ENCODE measurements around the gene FBP1. TPM values are rescaled to one million over a fixed set of nuclear protein-coding genes. Genes with fewer than 3 reads are reported as not detected.

Gene FBP1
- total RNA-seq, 1 donor from 2014 or later = 13.6 TPM

DNA sequence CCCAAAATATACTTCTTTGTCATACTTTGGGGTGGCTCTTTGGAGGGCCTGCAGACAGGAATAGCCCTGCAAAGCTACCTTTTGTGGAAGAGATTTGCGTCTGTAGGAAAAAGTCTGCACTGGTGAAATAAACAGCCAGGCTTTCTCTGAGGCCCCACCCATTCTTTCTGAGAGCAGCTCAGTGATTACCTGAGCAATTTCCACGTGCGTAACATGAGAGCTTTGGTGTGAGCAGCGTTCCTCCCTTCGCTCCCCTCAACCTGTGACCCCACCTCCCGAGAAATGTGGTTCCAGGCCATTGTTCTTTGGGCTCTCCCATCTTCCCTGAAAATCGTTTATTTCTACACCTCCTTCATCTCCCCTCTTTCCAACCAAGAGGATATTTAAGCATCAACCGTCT, 23.8 kb upstream of the FBP1 start:
- intact Hi-C loops (cut with DNase I) = no loop called here
- ATAC-seq (no peak), DNase-seq (ENCODE audit: low spot score) (no peak)

GRCh38 chr9:94657021-94657725, 17.9 kb upstream of the FBP1 start:
- ATAC-seq = no peak
- no peak for DNase-seq (ENCODE audit: low spot score)
- intact Hi-C loops (cut with DNase I) = no loop called here

- intact Hi-C loops (cut with DNase I) = no loop called here
- DNase-seq (ENCODE audit: low spot score) = no peak
- peak; percentile 67 for ATAC-seq
Observed at GRCh38 chr9:94656200-94656599, 16.9 kb upstream of the FBP1 start.

DNA sequence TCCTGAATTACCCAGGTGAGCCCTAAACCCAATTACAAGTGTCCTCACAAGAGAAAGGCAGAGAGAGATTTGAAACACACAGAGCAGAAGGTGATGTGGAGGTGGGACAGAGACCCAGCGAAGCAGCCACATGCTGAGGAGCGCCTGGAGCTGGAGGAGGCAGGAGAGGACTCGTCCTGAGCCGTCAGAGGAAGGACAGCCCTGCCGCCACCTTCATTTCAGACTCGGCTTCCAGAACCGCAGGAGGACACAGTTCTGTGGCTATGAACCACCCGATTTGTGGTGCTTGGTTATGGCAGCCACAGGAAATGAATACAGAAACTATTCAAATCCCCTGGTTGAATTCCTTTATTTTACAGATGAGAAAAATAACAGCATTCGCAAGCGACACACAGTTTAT, 16.4 kb upstream of the FBP1 start:
- DNase-seq (ENCODE audit: low spot score) (no peak), ATAC-seq (no peak)
- intact Hi-C loops (cut with DNase I) = no loop called here

GRCh38 chr9:94654165-94654894, 15.0 kb upstream of the FBP1 start:
- no peak for ATAC-seq
- intact Hi-C loops (cut with DNase I) = loop anchor here (5.0 kb wide), 1 partner anchor 828 kb away; no protein-coding TSS in a partner anchor
- DNase-seq (ENCODE audit: low spot score) = no peak

GRCh38 chr9:94650949-94651348, 11.6 kb upstream of the FBP1 start:
- intact Hi-C loops (cut with DNase I) = loop anchor here (5.0 kb wide), 1 partner anchor 831 kb away; no protein-coding TSS in a partner anchor
- no peak for ATAC-seq
- no peak for DNase-seq (ENCODE audit: low spot score)

- intact Hi-C loops (cut with DNase I) = no loop called here
- DNase-seq (ENCODE audit: low spot score) = no peak
- ATAC-seq = peak; percentile 77
Observed at GRCh38 chr9:94649100-94649819, 9.9 kb upstream of the FBP1 start.

DNA sequence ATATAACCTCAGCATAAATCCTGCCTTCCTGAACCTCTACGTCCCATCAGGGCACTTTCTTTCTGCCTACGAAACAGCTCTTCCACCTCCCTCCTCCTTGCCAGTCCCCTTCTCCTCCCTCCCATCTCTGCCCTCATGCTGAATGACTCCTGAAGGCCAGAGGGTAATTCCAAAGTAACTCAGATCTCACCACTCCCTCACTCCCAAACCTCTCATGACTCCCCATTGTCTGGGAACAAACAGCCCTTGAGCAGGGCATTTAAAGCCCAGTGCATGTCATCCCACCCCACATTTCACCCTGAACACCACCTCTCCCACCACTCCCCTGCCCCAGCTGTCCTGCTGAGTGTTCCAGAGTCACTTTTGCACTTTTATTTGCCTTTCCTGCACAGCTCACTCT, 8.9 kb upstream of the FBP1 start:
- intact Hi-C loops (cut with DNase I) = no loop called here
- DNase-seq (ENCODE audit: low spot score) (no peak), ATAC-seq (no peak)

- intact Hi-C loops (cut with DNase I) = no loop called here
- ATAC-seq (no peak), DNase-seq (ENCODE audit: low spot score) (no peak)
Observed at GRCh38 chr9:94645901-94646300, 6.6 kb upstream of the FBP1 start.

GRCh38 chr9:94644543-94644942, 5.2 kb upstream of the FBP1 start:
- DNase-seq (ENCODE audit: low spot score) (no peak), ATAC-seq (no peak)
- intact Hi-C loops (cut with DNase I) = no loop called here

DNA sequence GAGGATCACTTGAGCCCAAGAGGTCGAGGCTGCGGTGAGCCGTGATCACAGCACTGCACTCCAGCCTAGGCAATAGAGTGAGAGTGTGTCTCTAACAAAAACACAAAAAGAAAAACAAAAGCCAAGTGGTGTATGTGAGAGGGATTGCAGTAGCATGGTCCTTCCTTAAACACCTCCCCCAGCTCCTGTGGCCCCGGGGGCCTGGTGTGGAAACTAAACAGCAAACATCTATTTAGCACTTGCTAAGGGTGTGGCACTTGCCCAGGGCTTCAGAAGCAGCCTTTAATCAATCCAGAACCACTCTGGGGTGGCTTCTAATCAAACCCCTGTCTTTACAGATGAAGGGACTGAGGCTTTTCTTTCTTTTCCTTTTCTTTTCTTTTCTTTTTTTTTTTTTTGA, 4.4 kb upstream of the FBP1 start:
- DNase-seq (ENCODE audit: low spot score) (no peak), ATAC-seq (no peak)
- intact Hi-C loops (cut with DNase I) = no loop called here

- ATAC-seq (no peak), DNase-seq (ENCODE audit: low spot score) (no peak)
Observed at GRCh38 chr9:94643176-94643575, 3.9 kb upstream of the FBP1 start.

DNA sequence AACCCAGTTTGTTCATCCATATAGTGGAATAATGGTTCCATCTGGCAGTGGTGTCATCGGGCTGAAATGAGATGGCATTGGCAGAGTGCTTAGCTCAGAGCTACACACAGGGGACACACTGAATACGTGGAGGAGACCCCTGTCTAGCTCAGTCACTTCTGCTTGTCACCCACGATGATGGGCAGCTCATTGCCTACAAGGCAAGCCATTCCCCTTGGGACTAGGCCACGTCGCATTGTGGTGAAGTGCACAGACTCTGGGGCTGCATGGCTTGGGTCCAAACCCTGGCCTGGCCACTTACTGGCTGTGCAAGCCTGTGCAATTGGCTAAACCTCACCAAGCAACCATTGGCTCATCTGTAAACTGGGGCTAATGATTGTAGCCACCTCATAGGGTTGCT, 3.2 kb upstream of the FBP1 start:
- ATAC-seq (no peak), DNase-seq (ENCODE audit: low spot score) (no peak)
- intact Hi-C loops (cut with DNase I) = no loop called here

More at GRCh38 chr9:94643176-94643575, 3.9 kb upstream of the FBP1 start:
- intact Hi-C loops (cut with DNase I) = no loop called here

DNA sequence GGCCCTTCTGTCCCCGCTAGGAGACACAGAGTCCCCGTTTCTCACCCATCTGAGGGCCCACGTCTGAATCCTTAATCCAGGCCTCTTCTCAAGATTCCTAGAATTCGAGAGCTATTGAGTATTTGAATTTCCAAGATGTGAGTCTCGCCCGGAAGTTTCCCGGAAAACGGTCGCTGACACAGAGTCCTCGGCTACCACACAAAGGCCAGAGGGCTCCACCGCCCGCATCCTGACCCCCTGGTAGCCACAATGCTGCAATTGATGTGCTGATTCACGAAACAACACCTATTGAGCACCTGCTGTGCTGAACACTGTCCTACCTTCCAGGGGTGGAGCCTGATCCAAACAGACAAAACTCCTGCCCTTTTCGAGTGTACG, 670 bp upstream of the FBP1 start:
- ATAC-seq = no peak
- no peak for DNase-seq (ENCODE audit: low spot score)
- intact Hi-C loops (cut with DNase I) = no loop called here

DNA sequence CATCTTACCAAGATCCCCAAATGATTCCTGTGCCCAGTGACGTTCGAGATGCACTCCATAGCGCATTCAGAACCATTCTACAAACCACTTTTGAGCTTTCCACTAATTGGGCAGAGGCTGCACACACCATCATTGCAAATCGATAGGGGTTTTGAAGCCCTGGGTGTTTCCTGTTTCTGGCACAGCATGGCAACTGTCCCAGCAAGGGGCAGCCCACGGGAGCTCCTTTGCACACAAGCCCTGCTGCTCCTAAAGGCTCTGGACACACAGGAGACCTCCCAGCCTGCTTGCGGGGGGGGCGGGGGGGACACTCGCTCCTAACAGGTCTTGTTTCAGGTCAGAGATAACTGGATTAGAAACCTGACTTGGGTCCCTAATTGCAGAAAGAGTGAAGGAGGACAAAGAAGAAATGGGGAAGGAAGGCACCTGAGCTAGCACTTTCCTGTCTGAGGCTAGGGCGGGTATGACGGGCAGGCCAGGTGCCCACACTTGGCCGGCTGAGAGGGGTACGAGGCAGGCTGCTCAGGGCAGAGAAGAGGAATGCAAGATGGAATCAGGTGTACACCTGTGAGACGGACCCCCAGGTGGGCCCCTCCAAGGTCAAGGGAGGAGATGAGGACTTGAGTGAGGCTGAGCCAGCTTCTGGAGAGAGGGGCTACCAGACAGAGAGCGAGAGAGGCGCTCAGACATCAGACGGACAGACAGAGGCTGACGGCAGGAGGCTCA, 820 bp downstream of the FBP1 start:
- intact Hi-C loops (cut with DNase I) = no loop called here
- DNase-seq (ENCODE audit: low spot score) (no peak), ATAC-seq (peak; percentile 3)

GRCh38 chr9:94632737-94633136, 6.6 kb downstream of the FBP1 start:
- ATAC-seq (peak; percentile 72), DNase-seq (ENCODE audit: low spot score) (no peak)
- intact Hi-C loops (cut with DNase I) = no loop called here

GRCh38 chr9:94631599-94631998, 7.7 kb downstream of the FBP1 start:
- DNase-seq (ENCODE audit: low spot score) = no peak
- intact Hi-C loops (cut with DNase I) = no loop called here
- ATAC-seq = no peak

GRCh38 chr9:94630833-94631232, 8.5 kb downstream of the FBP1 start:
- no peak for DNase-seq (ENCODE audit: low spot score)
- intact Hi-C loops (cut with DNase I) = no loop called here
- no peak for ATAC-seq

DNA sequence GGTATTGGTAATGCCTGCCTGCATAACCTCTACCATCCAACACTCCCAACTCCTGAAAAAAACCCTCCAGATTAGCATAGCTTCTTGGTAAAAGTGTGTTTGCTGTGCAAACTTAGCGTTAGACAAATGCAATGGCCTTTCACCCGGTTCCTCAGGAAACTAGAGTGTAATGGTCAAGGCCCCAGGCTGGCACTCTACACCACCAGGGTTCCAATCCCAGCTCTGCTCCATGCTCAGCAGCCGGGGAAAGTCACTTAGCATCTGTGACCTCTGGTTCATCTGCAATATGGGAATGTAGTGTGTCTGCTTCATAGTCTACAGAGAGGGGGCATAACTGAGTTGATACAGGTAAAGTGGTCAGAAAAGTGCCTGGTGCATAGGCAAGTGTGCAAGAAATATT, 9.0 kb downstream of the FBP1 start:
- ATAC-seq (no peak), DNase-seq (ENCODE audit: low spot score) (no peak)
- intact Hi-C loops (cut with DNase I) = no loop called here

Measured in sciatic nerve (tissue), 2 donors.